SK-N-SH treated with all-trans-retinoic acid at 6 μM for 48 hours (cell line): Measurements from ENCODE around the gene TSPAN3.

Experiments
- ATAC-seq: fragments of 200-7000 bp; cut with Tn5 transposase; 3 replicates; pipeline ENCODE4 v1.9.1; 2020; ENCODE audit warnings: mild to moderate bottlenecking, moderate library complexity
- ARNTL ChIP-seq: fragments of 450-650 bp; formaldehyde crosslinking; IDR thresholded peaks from 2 replicates; pipeline ENCODE4 v1.5.0; 2020; ENCODE audit warnings: low read depth, mild to moderate bottlenecking, moderate library complexity, borderline replicate concordance
- BACH2 ChIP-seq: fragments of 250-450 bp; sonication (Bioruptor Pico); IDR thresholded peaks from 2 replicates; pipeline ENCODE4 v1.9.0; 2021; ENCODE audit warnings: mild to moderate bottlenecking, borderline replicate concordance
- GLIS3 ChIP-seq: fragments of 250-450 bp; sonication (Bioruptor Pico); IDR thresholded peaks from 2 replicates; pipeline ENCODE4 v1.5.0; 2020; ENCODE audit warnings: mild to moderate bottlenecking, moderate library complexity
- ISL1 ChIP-seq: fragments of 250-450 bp; sonication (Bioruptor Pico); IDR thresholded peaks from 2 replicates; pipeline ENCODE4 v2.1.2; 2022; ENCODE audit warnings: mild to moderate bottlenecking, moderate library complexity
- OSR1 ChIP-seq: fragments of 250-450 bp; sonication (Bioruptor Pico); IDR thresholded peaks from 2 replicates; pipeline ENCODE4 v1.8.0; 2022; ENCODE audit warnings: moderate library complexity, mild to moderate bottlenecking, inconsistent platforms
- POU6F1 ChIP-seq: fragments of 250-450 bp; sonication (Bioruptor Pico); IDR thresholded peaks from 2 replicates; pipeline ENCODE4 v1.8.0; 2021; ENCODE audit warnings: low read depth, mild to moderate bottlenecking, moderate library complexity, borderline replicate concordance
- PPARA ChIP-seq: fragments of 250-450 bp; sonication (Bioruptor Pico); IDR thresholded peaks from 2 replicates; pipeline ENCODE4 v1.5.0; 2020; ENCODE audit warnings: mild to moderate bottlenecking, borderline replicate concordance
- RARB ChIP-seq: fragments of 250-450 bp; sonication (Bioruptor Pico); IDR thresholded peaks from 2 replicates; pipeline ENCODE4 v1.8.0; 2021; ENCODE audit warnings: mild to moderate bottlenecking, moderate library complexity
- SNAI2 ChIP-seq: fragments of 250-450 bp; sonication (Bioruptor Pico); IDR thresholded peaks from 2 replicates; pipeline ENCODE4 v1.5.0; 2020; ENCODE audit warnings: mild to moderate bottlenecking, moderate library complexity
- TCF4 ChIP-seq: fragments of 250-450 bp; sonication (Bioruptor Pico); IDR thresholded peaks from 2 replicates; pipeline ENCODE4 v1.8.0; 2021; ENCODE audit warnings: mild to moderate bottlenecking, moderate library complexity, borderline replicate concordance
- TOX ChIP-seq: fragments of 250-450 bp; sonication (Bioruptor Pico); IDR thresholded peaks from 2 replicates; pipeline ENCODE4 v1.8.0; 2021; ENCODE audit warnings: mild to moderate bottlenecking, moderate library complexity, borderline replicate concordance
- ZC3H10 ChIP-seq: fragments of 250-450 bp; sonication (Bioruptor Pico); IDR thresholded peaks from 2 replicates; pipeline ENCODE4 v1.5.1; 2021; ENCODE audit warnings: mild to moderate bottlenecking, moderate library complexity
- ZFP3 ChIP-seq: fragments of 250-450 bp; sonication (Bioruptor Pico); IDR thresholded peaks from 2 replicates; pipeline ENCODE4 v1.5.0; 2020; ENCODE audit warnings: mild to moderate bottlenecking, moderate library complexity
- ZFP30 ChIP-seq: fragments of 450-650 bp; formaldehyde crosslinking; IDR thresholded peaks from 2 replicates; pipeline ENCODE4 v1.5.0; 2022; ENCODE audit warnings: mild to moderate bottlenecking, moderate library complexity
- ZNF70 ChIP-seq: fragments of 450-650 bp; formaldehyde crosslinking; IDR thresholded peaks from 2 replicates; pipeline ENCODE4 v1.5.0; 2020; ENCODE audit warnings: mild to moderate bottlenecking, moderate library complexity
- ZNF8 ChIP-seq: fragments of 450-650 bp; formaldehyde crosslinking; IDR thresholded peaks from 2 replicates; pipeline ENCODE4 v1.5.0; 2020; ENCODE audit warnings: mild to moderate bottlenecking, moderate library complexity
- TF ChIP-seq, protein P1 (sequence below): fragments of 250-450 bp; sonication (Bioruptor Pico); IDR thresholded peaks from 2 replicates; pipeline ENCODE4 v1.5.1; 2020; ENCODE audit warnings: low read depth, mild to moderate bottlenecking, moderate library complexity
- TF ChIP-seq, protein P2 (sequence below): fragments of 250-450 bp; sonication (Bioruptor Pico); IDR thresholded peaks from 2 replicates; pipeline ENCODE4 v1.5.1; 2021; ENCODE audit warnings: mild to moderate bottlenecking, moderate library complexity
- TF ChIP-seq, protein P3 (sequence below): fragments of 250-450 bp; sonication (Bioruptor Pico); IDR thresholded peaks from 2 replicates; pipeline ENCODE4 v1.5.0; 2020; ENCODE audit warnings: mild to moderate bottlenecking, moderate library complexity
- TF ChIP-seq, protein P4 (sequence below): fragments of 250-450 bp; sonication (Bioruptor Pico); IDR thresholded peaks from 2 replicates; pipeline ENCODE4 v1.8.0; 2020; ENCODE audit warnings: mild to moderate bottlenecking, moderate library complexity, borderline replicate concordance

The TSPAN3 gene

GRCh38 chr15:77099741-77100463 lies 29.0 kb upstream of the TSPAN3 start:
- ATAC-seq, result no peak
- TF ChIP-seq PPARA (CRISPR knock-in tag), result no peak
- TF ChIP-seq ZFP3 (CRISPR knock-in tag), result peak; percentile 94

DNA sequence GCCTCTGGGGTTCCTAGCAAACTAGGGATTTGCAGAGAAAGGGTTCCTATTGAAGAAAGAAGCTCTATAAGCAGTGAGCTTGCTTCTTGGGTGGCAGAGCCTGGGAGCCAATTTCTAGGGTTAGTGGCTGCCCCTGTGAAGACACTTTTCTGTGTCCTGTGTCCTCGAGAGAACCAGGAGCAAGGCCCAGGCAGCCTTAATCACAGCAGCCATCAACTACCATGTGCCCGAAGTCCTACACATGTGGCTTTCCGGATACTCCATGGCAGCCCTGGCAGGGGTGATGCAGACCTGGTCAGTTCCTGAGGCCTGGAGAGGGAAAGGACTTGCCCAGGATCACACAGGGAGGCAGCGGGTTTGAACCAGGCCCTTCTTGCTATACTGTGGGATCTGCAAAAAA lies 27.7 kb upstream of the TSPAN3 start:
- TF ChIP-seq ZFP30 (CRISPR knock-in tag) (no peak), ISL1 (CRISPR knock-in tag) (no peak), ZNF70 (CRISPR knock-in tag) (no peak), PPARA (CRISPR knock-in tag) (no peak), BACH2 (no peak), POU6F1 (CRISPR knock-in tag) (no peak), ZFP3 (CRISPR knock-in tag) (no peak), RARB (CRISPR knock-in tag) (no peak), GLIS3 (CRISPR knock-in tag) (no peak), OSR1 (CRISPR knock-in tag) (no peak), ZC3H10 (CRISPR knock-in tag) (no peak), TCF4 (CRISPR knock-in tag) (no peak), ZNF8 (CRISPR knock-in tag) (no peak), ARNTL (CRISPR knock-in tag) (no peak), TOX (CRISPR knock-in tag) (no peak)
- TF ChIP-seq, protein P1, sequence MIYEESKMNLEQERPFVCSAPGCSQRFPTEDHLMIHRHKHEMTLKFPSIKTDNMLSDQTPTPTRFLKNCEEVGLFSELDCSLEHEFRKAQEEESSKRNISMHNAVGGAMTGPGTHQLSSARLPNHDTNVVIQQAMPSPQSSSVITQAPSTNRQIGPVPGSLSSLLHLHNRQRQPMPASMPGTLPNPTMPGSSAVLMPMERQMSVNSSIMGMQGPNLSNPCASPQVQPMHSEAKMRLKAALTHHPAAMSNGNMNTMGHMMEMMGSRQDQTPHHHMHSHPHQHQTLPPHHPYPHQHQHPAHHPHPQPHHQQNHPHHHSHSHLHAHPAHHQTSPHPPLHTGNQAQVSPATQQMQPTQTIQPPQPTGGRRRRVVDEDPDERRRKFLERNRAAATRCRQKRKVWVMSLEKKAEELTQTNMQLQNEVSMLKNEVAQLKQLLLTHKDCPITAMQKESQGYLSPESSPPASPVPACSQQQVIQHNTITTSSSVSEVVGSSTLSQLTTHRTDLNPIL, result no peak
- TF ChIP-seq, protein P2, sequence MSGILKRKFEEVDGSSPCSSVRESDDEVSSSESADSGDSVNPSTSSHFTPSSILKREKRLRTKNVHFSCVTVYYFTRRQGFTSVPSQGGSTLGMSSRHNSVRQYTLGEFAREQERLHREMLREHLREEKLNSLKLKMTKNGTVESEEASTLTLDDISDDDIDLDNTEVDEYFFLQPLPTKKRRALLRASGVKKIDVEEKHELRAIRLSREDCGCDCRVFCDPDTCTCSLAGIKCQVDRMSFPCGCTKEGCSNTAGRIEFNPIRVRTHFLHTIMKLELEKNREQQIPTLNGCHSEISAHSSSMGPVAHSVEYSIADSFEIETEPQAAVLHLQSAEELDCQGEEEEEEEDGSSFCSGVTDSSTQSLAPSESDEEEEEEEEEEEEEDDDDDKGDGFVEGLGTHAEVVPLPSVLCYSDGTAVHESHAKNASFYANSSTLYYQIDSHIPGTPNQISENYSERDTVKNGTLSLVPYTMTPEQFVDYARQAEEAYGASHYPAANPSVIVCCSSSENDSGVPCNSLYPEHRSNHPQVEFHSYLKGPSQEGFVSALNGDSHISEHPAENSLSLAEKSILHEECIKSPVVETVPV (CRISPR knock-in tag), result no peak
- TF ChIP-seq, protein P3, sequence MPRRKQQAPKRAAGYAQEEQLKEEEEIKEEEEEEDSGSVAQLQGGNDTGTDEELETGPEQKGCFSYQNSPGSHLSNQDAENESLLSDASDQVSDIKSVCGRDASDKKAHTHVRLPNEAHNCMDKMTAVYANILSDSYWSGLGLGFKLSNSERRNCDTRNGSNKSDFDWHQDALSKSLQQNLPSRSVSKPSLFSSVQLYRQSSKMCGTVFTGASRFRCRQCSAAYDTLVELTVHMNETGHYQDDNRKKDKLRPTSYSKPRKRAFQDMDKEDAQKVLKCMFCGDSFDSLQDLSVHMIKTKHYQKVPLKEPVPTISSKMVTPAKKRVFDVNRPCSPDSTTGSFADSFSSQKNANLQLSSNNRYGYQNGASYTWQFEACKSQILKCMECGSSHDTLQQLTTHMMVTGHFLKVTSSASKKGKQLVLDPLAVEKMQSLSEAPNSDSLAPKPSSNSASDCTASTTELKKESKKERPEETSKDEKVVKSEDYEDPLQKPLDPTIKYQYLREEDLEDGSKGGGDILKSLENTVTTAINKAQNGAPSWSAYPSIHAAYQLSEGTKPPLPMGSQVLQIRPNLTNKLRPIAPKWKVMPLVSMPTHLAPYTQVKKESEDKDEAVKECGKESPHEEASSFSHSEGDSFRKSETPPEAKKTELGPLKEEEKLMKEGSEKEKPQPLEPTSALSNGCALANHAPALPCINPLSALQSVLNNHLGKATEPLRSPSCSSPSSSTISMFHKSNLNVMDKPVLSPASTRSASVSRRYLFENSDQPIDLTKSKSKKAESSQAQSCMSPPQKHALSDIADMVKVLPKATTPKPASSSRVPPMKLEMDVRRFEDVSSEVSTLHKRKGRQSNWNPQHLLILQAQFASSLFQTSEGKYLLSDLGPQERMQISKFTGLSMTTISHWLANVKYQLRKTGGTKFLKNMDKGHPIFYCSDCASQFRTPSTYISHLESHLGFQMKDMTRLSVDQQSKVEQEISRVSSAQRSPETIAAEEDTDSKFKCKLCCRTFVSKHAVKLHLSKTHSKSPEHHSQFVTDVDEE, result no peak
- TF ChIP-seq, protein P4, sequence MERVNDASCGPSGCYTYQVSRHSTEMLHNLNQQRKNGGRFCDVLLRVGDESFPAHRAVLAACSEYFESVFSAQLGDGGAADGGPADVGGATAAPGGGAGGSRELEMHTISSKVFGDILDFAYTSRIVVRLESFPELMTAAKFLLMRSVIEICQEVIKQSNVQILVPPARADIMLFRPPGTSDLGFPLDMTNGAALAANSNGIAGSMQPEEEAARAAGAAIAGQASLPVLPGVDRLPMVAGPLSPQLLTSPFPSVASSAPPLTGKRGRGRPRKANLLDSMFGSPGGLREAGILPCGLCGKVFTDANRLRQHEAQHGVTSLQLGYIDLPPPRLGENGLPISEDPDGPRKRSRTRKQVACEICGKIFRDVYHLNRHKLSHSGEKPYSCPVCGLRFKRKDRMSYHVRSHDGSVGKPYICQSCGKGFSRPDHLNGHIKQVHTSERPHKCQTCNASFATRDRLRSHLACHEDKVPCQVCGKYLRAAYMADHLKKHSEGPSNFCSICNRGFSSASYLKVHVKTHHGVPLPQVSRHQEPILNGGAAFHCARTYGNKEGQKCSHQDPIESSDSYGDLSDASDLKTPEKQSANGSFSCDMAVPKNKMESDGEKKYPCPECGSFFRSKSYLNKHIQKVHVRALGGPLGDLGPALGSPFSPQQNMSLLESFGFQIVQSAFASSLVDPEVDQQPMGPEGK (CRISPR knock-in tag), result no peak
- ATAC-seq, result no peak

GRCh38 chr15:77097921-77098320 lies 27.0 kb upstream of the TSPAN3 start:
- no peak for ATAC-seq
- no peak for TF ChIP-seq PPARA (CRISPR knock-in tag)
- TF ChIP-seq POU6F1 (CRISPR knock-in tag), result no peak
- no peak for TF ChIP-seq TCF4 (CRISPR knock-in tag)
- TF ChIP-seq, protein P2 (CRISPR knock-in tag), result no peak
- TF ChIP-seq, protein P3, result no peak
- TF ChIP-seq GLIS3 (CRISPR knock-in tag), result no peak
- no peak for TF ChIP-seq BACH2
- no peak for TF ChIP-seq SNAI2 (CRISPR knock-in tag)
- TF ChIP-seq, all 23 proteins: peak for 0
